MCF 10A (cell line): ENCODE results near the gene REEP2. TPM values are rescaled to one million over a fixed set of nuclear protein-coding genes. Genes with fewer than 3 reads are reported as not detected.

Experiments
- BruUV-seq: library from RNA; stranded (reverse); fragments of 400-500 nt; replicated peaks from 2 replicates; lab custom pipeline; 2021; lab: Mats Ljungman, UMichigan
- CTCF ChIA-PET: fragments of 300-600 bp; sonication (Branson Sonifier 250); formaldehyde crosslinking; extraction: SDS; loops from one replicate; lab custom pipeline; 2021; ENCODE audit warnings: antibody characterized with exemption, inconsistent platforms; lab: Yijun Ruan, JAX
- POLR2A ChIA-PET: fragments of 300-600, 350-650 bp; sonication (Branson Sonifier 250); formaldehyde crosslinking; extraction: SDS; loops from one replicate; lab custom pipeline; 2020; ENCODE audit warnings: antibody characterized with exemption, inconsistent platforms; lab: Yijun Ruan, JAX
- DNase-seq: peaks from one replicate; pipeline ENCODE4 v3.0.0-alpha.2; 2018; ENCODE audit not compliant: unreplicated experiment
- H3K27ac Mint-ChIP-seq: one replicate; pipeline ENCODE4 v1.8.0; 2022; ENCODE audit warnings: mild to moderate bottlenecking, low read depth, mixed read lengths; ENCODE audit not compliant: unreplicated experiment
- H3K27me3 Mint-ChIP-seq: one replicate; pipeline ENCODE4 v1.8.0; 2022; ENCODE audit warnings: mixed read lengths; ENCODE audit not compliant: insufficient read depth, unreplicated experiment
- H3K36me3 Mint-ChIP-seq: one replicate; pipeline ENCODE4 v1.8.0; 2022; ENCODE audit warnings: mild to moderate bottlenecking, moderate library complexity, mixed read lengths; ENCODE audit not compliant: insufficient read depth, unreplicated experiment
- H3K4me1 Mint-ChIP-seq: one replicate; pipeline ENCODE4 v1.8.0; 2022; ENCODE audit warnings: mixed read lengths; ENCODE audit not compliant: insufficient read depth, unreplicated experiment
- H3K4me3 Mint-ChIP-seq: one replicate; pipeline ENCODE4 v1.8.0; 2022; ENCODE audit warnings: mild to moderate bottlenecking, moderate library complexity, mixed read lengths; ENCODE audit not compliant: unreplicated experiment
- H3K9me3 Mint-ChIP-seq: one replicate; pipeline ENCODE4 v1.8.0; 2022; ENCODE audit warnings: mixed read lengths; ENCODE audit not compliant: unreplicated experiment
- intact Hi-C: fragments of 100-400 bp; cut with micrococcal nuclease; formaldehyde crosslinking; loops from 2 replicates; pipeline ENCODE4 v1.14.1; 2022
- total RNA-seq: library from RNA; stranded (reverse); gene quantifications from 2 replicates; pipeline ENCODE4 v1.2.3, GENCODE V29; 2022
- TF ChIP-seq, protein P1 (sequence below): fragments of 200-600 bp; IDR thresholded peaks from one replicate; pipeline ENCODE4 v1.8.0; 2022; ENCODE audit warnings: antibody characterized with exemption, mild to moderate bottlenecking; ENCODE audit not compliant: unreplicated experiment

The REEP2 gene
- total RNA-seq, 1 experiment from 2014 or later: 0.77 TPM

- DNase-seq: no peak
- Mint-ChIP-seq H3K36me3 (peaks cover 31% of the 10 kb centered on the region), H3K4me3 (peak overlapping the region; percentile 6), H3K4me1 (peaks cover 19% of the 10 kb centered on the region), H3K27me3 (no peaks in the 10 kb centered on the region), H3K9me3 (no peaks in the 10 kb centered on the region), H3K27ac (peak overlapping the region; percentile 85)
- TF ChIP-seq, protein P1, sequence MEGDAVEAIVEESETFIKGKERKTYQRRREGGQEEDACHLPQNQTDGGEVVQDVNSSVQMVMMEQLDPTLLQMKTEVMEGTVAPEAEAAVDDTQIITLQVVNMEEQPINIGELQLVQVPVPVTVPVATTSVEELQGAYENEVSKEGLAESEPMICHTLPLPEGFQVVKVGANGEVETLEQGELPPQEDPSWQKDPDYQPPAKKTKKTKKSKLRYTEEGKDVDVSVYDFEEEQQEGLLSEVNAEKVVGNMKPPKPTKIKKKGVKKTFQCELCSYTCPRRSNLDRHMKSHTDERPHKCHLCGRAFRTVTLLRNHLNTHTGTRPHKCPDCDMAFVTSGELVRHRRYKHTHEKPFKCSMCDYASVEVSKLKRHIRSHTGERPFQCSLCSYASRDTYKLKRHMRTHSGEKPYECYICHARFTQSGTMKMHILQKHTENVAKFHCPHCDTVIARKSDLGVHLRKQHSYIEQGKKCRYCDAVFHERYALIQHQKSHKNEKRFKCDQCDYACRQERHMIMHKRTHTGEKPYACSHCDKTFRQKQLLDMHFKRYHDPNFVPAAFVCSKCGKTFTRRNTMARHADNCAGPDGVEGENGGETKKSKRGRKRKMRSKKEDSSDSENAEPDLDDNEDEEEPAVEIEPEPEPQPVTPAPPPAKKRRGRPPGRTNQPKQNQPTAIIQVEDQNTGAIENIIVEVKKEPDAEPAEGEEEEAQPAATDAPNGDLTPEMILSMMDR: no peak
- ChIA-PET POLR2A (interaction anchor here (0.6 kb wide), 1 partner anchor 235 kb away, joined by 3 read pairs; no protein-coding TSS in a partner anchor), CTCF (interaction anchor here (0.5 to 7.0 kb wide), 6 partner anchors 9 to 229 kb away, joined by 3 to 64 read pairs (median 4); partner anchors contain the start of gene EGR1)
- intact Hi-C loops: no loop called here
- no TSS peak for BruUV-seq
These were observed 1.6 kb downstream of the REEP2 start for GRCh38 chr5:138440159-138441073.

- POLR2A ChIA-PET: interaction anchor here (0.6 to 1.0 kb wide), 2 partner anchors 102 to 236 kb away, joined by 3 read pairs; partner anchors contain the start of gene ETF1
- Mint-ChIP-seq H3K36me3 (peaks cover 23% of the 10 kb centered on the region), H3K27ac (no peak overlapping the region), H3K4me3 (no peak overlapping the region), H3K27me3 (no peaks in the 10 kb centered on the region), H3K4me1 (peaks cover 19% of the 10 kb centered on the region), H3K9me3 (no peaks in the 10 kb centered on the region)
- CTCF ChIA-PET: interaction anchor here (0.6 to 1.3 kb wide), 4 partner anchors 62 to 358 kb away, joined by 3 to 5 read pairs (median 3); no protein-coding TSS in a partner anchor
- TF ChIP-seq, protein P1: no peak
- no peak for DNase-seq
- intact Hi-C loops: no loop called here
- no TSS peak for BruUV-seq
These were observed 2.4 kb downstream of the REEP2 start for GRCh38 chr5:138441221-138441620.

- H3K4me3 Mint-ChIP-seq: no peak overlapping the region
- BruUV-seq: no TSS peak
- H3K4me1 Mint-ChIP-seq: peaks cover 4% of the 10 kb centered on the region
- no peaks in the 10 kb centered on the region for H3K9me3 Mint-ChIP-seq
- no peak overlapping the region for H3K27ac Mint-ChIP-seq
- ChIA-PET POLR2A (interaction anchor here (0.6 to 1.3 kb wide), 3 partner anchors 60 to 102 kb away, joined by 3 to 4 read pairs (median 3); partner anchors contain the start of gene ETF1), CTCF (interaction anchor here (0.6 to 12.2 kb wide), 8 partner anchors 14 to 1346 kb away, joined by 3 to 187 read pairs (median 3); partner anchors contain the start of gene EGR1)
- intact Hi-C loops: no loop called here
- TF ChIP-seq, protein P1: no peak
- no peak for DNase-seq
- H3K36me3 Mint-ChIP-seq: no peaks in the 10 kb centered on the region
- no peaks in the 10 kb centered on the region for H3K27me3 Mint-ChIP-seq
These were observed 5.4 kb downstream of the REEP2 start for GRCh38 chr5:138444078-138444773.
